ENCODE results near the gene CALHM2. TPM values are rescaled to one million over a fixed set of nuclear protein-coding genes. Genes with fewer than 3 reads are reported as not detected.

CALHM2 gene
- total RNA-seq, 1 donor, result 54.6 TPM

GRCh38 chr10:103428989-103429643 lies 23.1 kb downstream of the CALHM2 start:
- Histone ChIP-seq H3K27me3 (ENCODE audit: insufficient read depth, low read length) (no peaks in the 10 kb centered on the region), H3K4me3 (ENCODE audit: insufficient read depth, low read length) (no peak overlapping the region), H2AFZ (ENCODE audit: low read length) (no peak overlapping the region), H3K27ac (ENCODE audit: low read depth, low read length) (no peak overlapping the region), H3K36me3 (ENCODE audit: insufficient read depth, low read length) (peaks cover 66% of the 10 kb centered on the region), H3K79me2 (ENCODE audit: insufficient read depth, low read length) (no peaks in the 10 kb centered on the region), H3K4me2 (ENCODE audit: insufficient read depth, low read length) (no peak overlapping the region), H3K4me1 (ENCODE audit: insufficient read depth, low read length) (peaks cover 13% of the 10 kb centered on the region), H4K20me1 (ENCODE audit: insufficient read depth, low read length) (peaks cover 10% of the 10 kb centered on the region), H3K9me3 (ENCODE audit: low read depth, low read length) (no peaks in the 10 kb centered on the region)
- DNase-seq (ENCODE audit: insufficient read length, low spot score, missing footprints), result no peak
- TF ChIP-seq, protein P1, sequence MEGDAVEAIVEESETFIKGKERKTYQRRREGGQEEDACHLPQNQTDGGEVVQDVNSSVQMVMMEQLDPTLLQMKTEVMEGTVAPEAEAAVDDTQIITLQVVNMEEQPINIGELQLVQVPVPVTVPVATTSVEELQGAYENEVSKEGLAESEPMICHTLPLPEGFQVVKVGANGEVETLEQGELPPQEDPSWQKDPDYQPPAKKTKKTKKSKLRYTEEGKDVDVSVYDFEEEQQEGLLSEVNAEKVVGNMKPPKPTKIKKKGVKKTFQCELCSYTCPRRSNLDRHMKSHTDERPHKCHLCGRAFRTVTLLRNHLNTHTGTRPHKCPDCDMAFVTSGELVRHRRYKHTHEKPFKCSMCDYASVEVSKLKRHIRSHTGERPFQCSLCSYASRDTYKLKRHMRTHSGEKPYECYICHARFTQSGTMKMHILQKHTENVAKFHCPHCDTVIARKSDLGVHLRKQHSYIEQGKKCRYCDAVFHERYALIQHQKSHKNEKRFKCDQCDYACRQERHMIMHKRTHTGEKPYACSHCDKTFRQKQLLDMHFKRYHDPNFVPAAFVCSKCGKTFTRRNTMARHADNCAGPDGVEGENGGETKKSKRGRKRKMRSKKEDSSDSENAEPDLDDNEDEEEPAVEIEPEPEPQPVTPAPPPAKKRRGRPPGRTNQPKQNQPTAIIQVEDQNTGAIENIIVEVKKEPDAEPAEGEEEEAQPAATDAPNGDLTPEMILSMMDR (IDR thresholded peaks at IDR 0.05; ENCODE audit: extremely low read depth, low read depth, low read length), result no peak

DNA sequence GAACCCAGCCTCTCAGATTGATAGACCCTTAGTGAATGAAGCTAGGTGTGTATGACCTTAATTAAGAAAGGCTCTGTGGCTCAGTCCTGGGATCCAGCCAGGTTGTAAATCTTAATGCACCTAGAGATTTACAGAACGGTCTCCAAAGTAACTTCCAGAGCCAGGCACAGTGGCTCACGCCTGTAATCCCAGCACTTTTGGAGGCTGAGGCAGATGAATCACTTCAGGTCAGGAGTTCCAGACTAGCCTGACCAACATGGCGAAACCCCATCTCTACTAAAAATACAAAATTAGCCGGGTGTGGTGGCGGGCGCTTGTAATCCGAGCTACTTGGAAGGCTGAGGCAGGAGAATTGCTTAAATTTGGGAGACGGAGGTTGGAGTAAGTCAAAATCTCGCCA lies 24.3 kb downstream of the CALHM2 start:
- H3K4me3 ChIP-seq (ENCODE audit: insufficient read depth, low read length), result no peak overlapping the region
- no peak overlapping the region for H3K27ac ChIP-seq (ENCODE audit: low read depth, low read length)
- no peaks in the 10 kb centered on the region for H3K27me3 ChIP-seq (ENCODE audit: insufficient read depth, low read length)
- TF ChIP-seq, protein P1 (IDR thresholded peaks at IDR 0.05; ENCODE audit: extremely low read depth, low read depth, low read length), result no peak
- no peak overlapping the region for H3K4me2 ChIP-seq (ENCODE audit: insufficient read depth, low read length)
- H2AFZ ChIP-seq (ENCODE audit: low read length), result no peak overlapping the region
- peaks cover 5% of the 10 kb centered on the region for H3K4me1 ChIP-seq (ENCODE audit: insufficient read depth, low read length)
- H4K20me1 ChIP-seq (ENCODE audit: insufficient read depth, low read length), result peaks cover 2% of the 10 kb centered on the region
- H3K9me3 ChIP-seq (ENCODE audit: low read depth, low read length), result no peaks in the 10 kb centered on the region
- no peaks in the 10 kb centered on the region for H3K79me2 ChIP-seq (ENCODE audit: insufficient read depth, low read length)
- peaks cover 77% of the 10 kb centered on the region for H3K36me3 ChIP-seq (ENCODE audit: insufficient read depth, low read length)
- no peak for DNase-seq (ENCODE audit: insufficient read length, low spot score, missing footprints)

DNA sequence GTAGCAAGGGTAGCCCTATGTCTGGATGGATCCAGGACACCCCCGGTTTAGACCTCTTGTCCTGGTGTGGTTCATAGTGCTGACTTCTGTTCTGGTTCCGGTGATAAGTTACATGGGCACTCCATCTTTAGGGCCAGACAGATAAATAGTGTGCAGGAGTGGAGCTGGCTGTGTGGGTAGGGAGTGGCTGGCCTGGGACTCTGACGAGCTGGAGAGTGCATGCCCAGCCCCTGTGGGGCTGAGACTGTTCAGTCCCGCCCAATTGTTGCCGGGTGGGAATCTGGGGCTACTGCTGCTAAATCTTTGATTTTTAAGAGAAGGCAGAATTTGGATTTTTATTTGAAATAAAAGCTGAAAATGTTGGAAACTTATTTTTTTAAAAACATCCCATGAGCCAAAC lies 28.4 kb downstream of the CALHM2 start:
- H3K36me3 ChIP-seq (ENCODE audit: insufficient read depth, low read length), result peaks cover 84% of the 10 kb centered on the region

DNA sequence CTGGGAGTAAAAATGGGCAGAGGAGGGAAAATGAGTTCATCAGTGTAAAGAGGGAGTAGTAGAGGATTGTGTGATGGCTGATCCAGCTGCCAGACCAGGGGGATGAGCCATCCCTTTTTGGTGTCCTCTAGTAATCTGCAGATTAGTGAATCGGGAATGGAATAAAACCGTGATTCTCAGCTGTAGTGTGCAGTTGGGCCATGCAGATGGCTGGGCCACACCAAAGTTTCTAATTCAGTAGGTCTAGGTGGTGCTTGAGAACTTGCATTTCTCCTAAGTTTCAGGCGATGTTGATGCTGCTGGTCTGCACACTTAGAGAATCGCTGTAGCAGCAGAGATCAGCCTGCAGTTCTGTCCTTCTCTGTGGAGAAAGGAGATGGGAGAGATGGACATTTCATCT lies 33.1 kb downstream of the CALHM2 start:
- Histone ChIP-seq H3K36me3 (ENCODE audit: insufficient read depth, low read length) (peaks cover 90% of the 10 kb centered on the region), H3K27me3 (ENCODE audit: insufficient read depth, low read length) (no peaks in the 10 kb centered on the region), H2AFZ (ENCODE audit: low read length) (no peak overlapping the region), H3K4me2 (ENCODE audit: insufficient read depth, low read length) (no peak overlapping the region), H3K4me3 (ENCODE audit: insufficient read depth, low read length) (no peak overlapping the region), H3K4me1 (ENCODE audit: insufficient read depth, low read length) (no peaks in the 10 kb centered on the region), H4K20me1 (ENCODE audit: insufficient read depth, low read length) (peaks cover 3% of the 10 kb centered on the region), H3K27ac (ENCODE audit: low read depth, low read length) (no peak overlapping the region), H3K9me3 (ENCODE audit: low read depth, low read length) (no peaks in the 10 kb centered on the region), H3K79me2 (ENCODE audit: insufficient read depth, low read length) (no peaks in the 10 kb centered on the region)
- no peak for DNase-seq (ENCODE audit: insufficient read length, low spot score, missing footprints)
- TF ChIP-seq, protein P1 (IDR thresholded peaks at IDR 0.05; ENCODE audit: extremely low read depth, low read depth, low read length), result no peak

More for the DNA sequence above, 28.4 kb downstream of the CALHM2 start:
- Histone ChIP-seq H3K27me3 (ENCODE audit: insufficient read depth, low read length) (no peaks in the 10 kb centered on the region), H3K9me3 (ENCODE audit: low read depth, low read length) (no peaks in the 10 kb centered on the region), H4K20me1 (ENCODE audit: insufficient read depth, low read length) (no peaks in the 10 kb centered on the region), H3K79me2 (ENCODE audit: insufficient read depth, low read length) (no peaks in the 10 kb centered on the region), H3K27ac (ENCODE audit: low read depth, low read length) (no peak overlapping the region), H3K4me1 (ENCODE audit: insufficient read depth, low read length) (no peaks in the 10 kb centered on the region), H3K4me3 (ENCODE audit: insufficient read depth, low read length) (no peak overlapping the region), H3K4me2 (ENCODE audit: insufficient read depth, low read length) (no peak overlapping the region), H2AFZ (ENCODE audit: low read length) (no peak overlapping the region)
- DNase-seq (ENCODE audit: insufficient read length, low spot score, missing footprints), result no peak
- TF ChIP-seq, protein P1 (IDR thresholded peaks at IDR 0.05; ENCODE audit: extremely low read depth, low read depth, low read length), result no peak

Measured in osteoblast (primary cell).